Hepatocyte (in vitro differentiated cells): ENCODE data around the gene NFKBIA. TPM values are rescaled to one million over a fixed set of nuclear protein-coding genes. Genes with fewer than 3 reads are reported as not detected.
"Not testable (repeated sequence)": the region's sequence is repeated elsewhere in the genome, so short reads cannot be mapped to it uniquely, and the experiment has no call there.

Experiments used
- DNase-seq: peaks from one replicate; pipeline ENCODE4 v3.0.0-alpha.2; 2016; ENCODE audit warnings: low spot score
- H2AFZ ChIP-seq: fragments of 200-600 bp; sonication (generic); 2 replicates; pipeline ENCODE4 v1.6.0; 2016; ENCODE audit warnings: antibody characterized with exemption, mild to moderate bottlenecking
- H3K27ac ChIP-seq: fragments of 200-600 bp; sonication (generic); 2 replicates; pipeline ENCODE4 v1.5.1; 2016; ENCODE audit warnings: mild to moderate bottlenecking
- H3K27me3 ChIP-seq: fragments of 200-600 bp; sonication (generic); 2 replicates; pipeline ENCODE4 v1.6.1; 2016
- H3K36me3 ChIP-seq: fragments of 200-600 bp; sonication (generic); replicated peaks from 2 replicates; pipeline ENCODE4 v1.5.1; 2016; ENCODE audit warnings: low read depth; ENCODE audit not compliant: insufficient read depth
- H3K4me1 ChIP-seq: fragments of 200-600 bp; sonication (generic); 2 replicates; pipeline ENCODE4 v1.5.1; 2016; ENCODE audit warnings: mild to moderate bottlenecking, moderate library complexity; ENCODE audit not compliant: insufficient read depth
- H3K4me2 ChIP-seq: fragments of 200-600 bp; sonication (generic); 2 replicates; pipeline ENCODE4 v1.6.0; 2016
- H3K4me3 ChIP-seq: fragments of 200-600 bp; sonication (generic); 2 replicates; pipeline ENCODE4 v1.5.1; 2016; ENCODE audit warnings: mild to moderate bottlenecking
- H3K79me2 ChIP-seq: fragments of 200-600 bp; sonication (generic); 2 replicates; pipeline ENCODE4 v1.6.0; 2017; ENCODE audit warnings: mild to moderate bottlenecking
- H3K9me2 ChIP-seq: fragments of 200-600 bp; sonication (generic); replicated peaks from 2 replicates; pipeline ENCODE4 v1.6.0; 2017; ENCODE audit warnings: mild to moderate bottlenecking; ENCODE audit not compliant: insufficient read depth
- H3K9me3 ChIP-seq: fragments of 200-600 bp; sonication (generic); 2 replicates; pipeline ENCODE4 v1.5.1; 2016; ENCODE audit warnings: low read depth, mild to moderate bottlenecking
- H4K20me1 ChIP-seq: fragments of 200-600 bp; sonication (generic); 2 replicates; pipeline ENCODE4 v1.6.0; 2016; ENCODE audit warnings: mild to moderate bottlenecking; ENCODE audit not compliant: insufficient read depth, poor library complexity, severe bottlenecking
- EZH2 ChIP-seq: fragments of 200-600 bp; sonication (generic); IDR thresholded peaks from 2 replicates; pipeline ENCODE4 v1.6.1; 2016; ENCODE audit warnings: antibody characterized with exemption, mild to moderate bottlenecking, borderline replicate concordance
- EZH2phosphoT487 ChIP-seq: fragments of 200-600 bp; sonication (generic); IDR thresholded peaks from one replicate; pipeline ENCODE4 v1.6.1; 2018; ENCODE audit warnings: antibody characterized with exemption, mild to moderate bottlenecking, low read depth, moderate library complexity; ENCODE audit not compliant: unreplicated experiment, severe bottlenecking
- WGBS: methylation state at CpG from one replicate; pipeline ENCODE4 v1.1.6; 2016; ENCODE audit warnings: low lambda C conversion rate; ENCODE audit errors: missing lambda C conversion rate; 5-methylcytosine and 5-hydroxymethylcytosine counted together
- polyA plus RNA-seq: library from polyadenylated mRNA; unstranded; fragments of >200 nt; fragmentation: Nextera tagmentation; extraction: Ambion mirVana; gene quantifications from 2 replicates; pipeline ENCODE4 v1.2.1, GENCODE V29; 2016
- total RNA-seq: library from RNA; depleted of rRNA; stranded (reverse); fragments of >200 nt; gene quantifications from 2 replicates; pipeline ENCODE4 v1.2.3, GENCODE V29; 2014
- TF ChIP-seq, protein P1 (sequence below): fragments of 200-600 bp; sonication (generic); IDR thresholded peaks from 2 replicates; pipeline ENCODE4 v1.5.1; 2016; ENCODE audit warnings: antibody characterized with exemption, mild to moderate bottlenecking; ENCODE audit not compliant: poor library complexity

NFKBIA gene
- total and polyA plus RNA-seq, 2 experiments from 2014 or later = 252 to 345 TPM

- DNase-seq = peak; percentile 79
- TF ChIP-seq EZH2 (no peak), EZH2phosphoT487 (no peak)
- TF ChIP-seq, protein P1, sequence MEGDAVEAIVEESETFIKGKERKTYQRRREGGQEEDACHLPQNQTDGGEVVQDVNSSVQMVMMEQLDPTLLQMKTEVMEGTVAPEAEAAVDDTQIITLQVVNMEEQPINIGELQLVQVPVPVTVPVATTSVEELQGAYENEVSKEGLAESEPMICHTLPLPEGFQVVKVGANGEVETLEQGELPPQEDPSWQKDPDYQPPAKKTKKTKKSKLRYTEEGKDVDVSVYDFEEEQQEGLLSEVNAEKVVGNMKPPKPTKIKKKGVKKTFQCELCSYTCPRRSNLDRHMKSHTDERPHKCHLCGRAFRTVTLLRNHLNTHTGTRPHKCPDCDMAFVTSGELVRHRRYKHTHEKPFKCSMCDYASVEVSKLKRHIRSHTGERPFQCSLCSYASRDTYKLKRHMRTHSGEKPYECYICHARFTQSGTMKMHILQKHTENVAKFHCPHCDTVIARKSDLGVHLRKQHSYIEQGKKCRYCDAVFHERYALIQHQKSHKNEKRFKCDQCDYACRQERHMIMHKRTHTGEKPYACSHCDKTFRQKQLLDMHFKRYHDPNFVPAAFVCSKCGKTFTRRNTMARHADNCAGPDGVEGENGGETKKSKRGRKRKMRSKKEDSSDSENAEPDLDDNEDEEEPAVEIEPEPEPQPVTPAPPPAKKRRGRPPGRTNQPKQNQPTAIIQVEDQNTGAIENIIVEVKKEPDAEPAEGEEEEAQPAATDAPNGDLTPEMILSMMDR = peak; percentile 8
- Histone ChIP-seq H4K20me1 (no peaks in the 10 kb centered on the region), H3K27ac (peak overlapping the region; percentile 95), H3K4me2 (no peak overlapping the region), H2AFZ (no peak overlapping the region), H3K27me3 (no peaks in the 10 kb centered on the region), H3K4me3 (no peak overlapping the region), H3K9me2 (no peaks in the 10 kb centered on the region), H3K79me2 (no peaks in the 10 kb centered on the region), H3K36me3 (no peaks in the 10 kb centered on the region), H3K4me1 (peaks cover 24% of the 10 kb centered on the region), H3K9me3 (no peaks in the 10 kb centered on the region)
- 73% methylated on average over 11 of the region's 11 CpGs for WGBS
Measured at GRCh38 chr14:35384455-35385041, 20.0 kb downstream of the NFKBIA start.

- Histone ChIP-seq H4K20me1 (no peaks in the 10 kb centered on the region), H3K4me2 (no peak overlapping the region), H3K9me2 (no peaks in the 10 kb centered on the region), H3K36me3 (no peaks in the 10 kb centered on the region), H3K27ac (peak overlapping the region; percentile 95), H3K9me3 (no peaks in the 10 kb centered on the region), H3K4me3 (no peak overlapping the region), H3K27me3 (no peaks in the 10 kb centered on the region), H3K79me2 (no peaks in the 10 kb centered on the region), H3K4me1 (peaks cover 24% of the 10 kb centered on the region), H2AFZ (no peak overlapping the region)
- WGBS = 96% methylated on average over 10 of the region's 10 CpGs
- no peak for DNase-seq
- TF ChIP-seq EZH2 (no peak), EZH2phosphoT487 (no peak)
- TF ChIP-seq, protein P1 = no peak
Measured at GRCh38 chr14:35383569-35384454, 20.7 kb downstream of the NFKBIA start.

DNA sequence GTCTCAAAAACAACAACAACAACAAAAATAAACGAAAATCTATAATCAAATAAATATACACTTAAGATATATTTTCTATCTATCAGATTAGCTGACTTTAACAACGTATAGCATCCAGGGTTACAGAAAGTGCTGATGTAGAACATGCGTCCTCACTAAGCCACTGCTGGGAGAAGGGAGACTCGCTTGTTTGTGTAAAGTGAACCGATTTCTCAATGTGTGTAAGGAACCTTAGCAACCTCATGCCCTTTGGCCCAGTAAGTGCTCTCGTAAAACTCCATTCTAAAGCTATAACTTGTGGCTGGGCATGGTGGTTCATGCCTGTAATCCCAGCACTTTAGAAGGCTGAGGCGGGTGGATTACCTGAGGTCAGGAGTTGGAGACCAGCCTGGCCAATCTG lies 23.8 kb downstream of the NFKBIA start:
- H3K9me2 ChIP-seq = no peaks in the 10 kb centered on the region
- H3K27me3 ChIP-seq = no peaks in the 10 kb centered on the region
- WGBS = 32% methylated on average over 7 of the region's 7 CpGs
- H3K4me1 ChIP-seq = peaks cover 19% of the 10 kb centered on the region
- no peak overlapping the region for H3K4me2 ChIP-seq
- H3K36me3 ChIP-seq = no peaks in the 10 kb centered on the region
- no peaks in the 10 kb centered on the region for H3K79me2 ChIP-seq
- H3K4me3 ChIP-seq = no peak overlapping the region
- no peaks in the 10 kb centered on the region for H4K20me1 ChIP-seq
- H3K27ac ChIP-seq = peak overlapping the region; percentile 67
- TF ChIP-seq, protein P1 = no peak
- TF ChIP-seq EZH2phosphoT487 = no peak
- no peak for TF ChIP-seq EZH2
- H2AFZ ChIP-seq = no peak overlapping the region
- DNase-seq = peak; percentile 69
- no peaks in the 10 kb centered on the region for H3K9me3 ChIP-seq

DNA sequence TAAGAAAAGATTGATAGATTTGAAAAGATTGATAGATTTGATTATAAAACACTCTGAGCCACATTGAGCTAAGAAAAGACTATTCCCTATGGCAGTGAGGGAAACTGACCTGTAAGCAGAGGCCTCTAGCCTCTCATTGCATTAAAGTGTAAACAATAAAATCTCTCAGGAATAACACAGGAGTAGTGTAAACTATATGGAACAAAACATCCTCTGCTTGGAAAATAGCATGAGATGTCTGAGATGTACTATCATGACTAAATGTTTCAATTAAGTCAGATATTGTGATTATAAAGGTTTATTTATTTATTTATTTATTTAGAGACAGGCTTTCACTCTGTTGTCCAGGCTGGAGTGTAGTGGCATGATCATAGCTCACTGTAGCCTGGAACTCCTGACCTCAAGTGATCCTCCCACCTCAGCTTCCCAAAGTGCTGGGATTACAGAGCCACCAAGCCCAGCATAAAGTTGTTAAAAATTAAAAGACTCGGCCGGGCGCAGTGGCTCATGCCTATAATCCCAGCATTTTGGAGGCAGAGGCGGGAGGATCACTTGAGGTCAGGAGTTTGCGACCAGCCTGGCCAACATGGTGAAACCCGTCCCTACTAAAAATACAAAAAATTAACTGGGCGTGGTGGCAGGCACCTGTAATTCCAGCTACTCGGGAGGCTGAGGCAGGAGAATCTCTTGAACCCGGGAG lies 25.2 kb downstream of the NFKBIA start:
- WGBS = 90% methylated on average over 9 of the region's 9 CpGs
- DNase-seq, H3K9me2 ChIP-seq, H3K27ac ChIP-seq, H3K27me3 ChIP-seq, H3K4me2 ChIP-seq, H3K9me3 ChIP-seq, H2AFZ ChIP-seq, H3K4me1 ChIP-seq, H3K4me3 ChIP-seq, H4K20me1 ChIP-seq, H3K36me3 ChIP-seq, H3K79me2 ChIP-seq: not testable (repeated sequence)
